ENCODE data around the gene CT47B1.

The CT47B1 gene

DNA sequence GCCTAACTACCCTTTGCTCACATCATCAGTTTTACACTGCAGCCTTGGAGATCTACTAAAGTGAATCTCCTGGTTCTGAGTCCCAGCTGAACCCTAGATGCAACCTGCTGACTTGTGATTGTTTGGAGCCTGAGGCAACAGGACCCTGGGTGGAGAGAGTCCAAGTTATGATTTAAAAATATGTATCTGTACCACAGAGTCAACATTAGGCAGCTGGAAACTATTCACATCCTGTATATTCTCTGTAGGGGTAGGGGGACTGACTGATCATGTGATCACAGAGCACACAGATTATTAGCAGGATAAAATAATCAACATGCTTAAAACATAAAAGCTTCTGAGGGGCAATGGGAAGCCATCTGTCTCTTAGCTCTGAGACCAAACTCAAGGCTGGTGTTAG lies 52.1 kb downstream of the CT47B1 start:
- no peak for DNase-seq (ENCODE audit: extremely low read depth, low read depth)
- TF ChIP-seq CTCF (IDR thresholded peaks at IDR 0.05; ENCODE audit: low read depth, low read length) = no peak
